K562 (cell line): ENCODE results near the gene DPM2. TPM values are rescaled to one million over a fixed set of nuclear protein-coding genes. Genes with fewer than 3 reads are reported as not detected.

Experiments used
- CREM ChIP-seq: IDR thresholded peaks from 2 replicates; pipeline ENCODE4 v1.6.1; 2014; ENCODE audit warnings: antibody characterized with exemption, low read depth
- KDM2B ChIP-seq: fragments of 250-450 bp; sonication (Bioruptor Pico); IDR thresholded peaks from 2 replicates; pipeline ENCODE4 v1.8.0; 2021; ENCODE audit warnings: mild to moderate bottlenecking, moderate library complexity
- MAZ ChIP-seq, 2 experiments: fragments of 450-650 bp in 1 of 2; sonication (generic) in 1 of 2; formaldehyde crosslinking; IDR thresholded peaks in 1 of 2; conservative IDR thresholded peaks in 1 of 2; 2 replicates each; pipeline versions ENCODE4 v1.4.0 to v1.5.0; 2020; ENCODE audit warnings: mild to moderate bottlenecking in 1 of 2, missing genetic modification reagents in 1 of 2
- MCM7 ChIP-seq, 2 experiments: fragments of 450-650 bp; IDR thresholded peaks; 2 replicates each; pipeline ENCODE4 v1.6.1; 2016 to 2018
- TFAP4 ChIP-seq: sonication (generic); formaldehyde crosslinking; IDR thresholded peaks from 2 replicates; pipeline ENCODE4 v1.8.0; 2022; ENCODE audit warnings: missing genetic modification reagents, mild to moderate bottlenecking, moderate library complexity, borderline replicate concordance
- YY1 ChIP-seq, 3 experiments: IDR thresholded peaks; 2 replicates each; pipeline ENCODE4 v1.6.1; 2011; ENCODE audit warnings: low read length in 2 of 3, mild to moderate bottlenecking in 2 of 3, moderate library complexity in 2 of 3, borderline replicate concordance in 1 of 3, control low read depth in 1 of 3, low read depth in 1 of 3; ENCODE audit not compliant: insufficient read depth in 3 of 3, insufficient replicate concordance in 2 of 3, control insufficient read depth in 1 of 3, insufficient read length in 1 of 3; ENCODE audit errors: extremely low read depth in 1 of 3
- ZNF274 ChIP-seq: IDR thresholded peaks from 2 replicates; pipeline ENCODE4 v1.6.1; 2011; ENCODE audit warnings: low read depth, mild to moderate bottlenecking, low read length, moderate library complexity, borderline replicate concordance
- polyA plus RNA-seq, 8 experiments: library from polyadenylated mRNA; depleted of rRNA in 4 of 8; stranded (reverse) in 5 of 8; unstranded in 3 of 8; fragments of >200 nt; fragmentation: Nextera tagmentation in 2 of 8; fragmentation: Illumina TruSeq in 1 of 8; extraction: Ambion mirVana in 2 of 8; extraction: Trizol in 1 of 8; gene quantifications; 2 replicates each; pipeline versions ENCODE4 v1.2.1 to v1.2.3, GENCODE V29; 2011 to 2014; ENCODE audit warnings: inconsistent platforms in 1 of 8, missing spikeins in 1 of 8
- total RNA-seq, 7 experiments: library from RNA; depleted of rRNA in 6 of 7; stranded (reverse); fragments of >200 nt in 6 of 7; fragmentation: Illumina TruSeq in 2 of 7; extraction: Trizol in 2 of 7; gene quantifications; 2 replicates each; pipeline versions ENCODE4 v1.2.1 to v1.2.3, GENCODE V29; 2011 to 2021; ENCODE audit warnings: low replicate concordance in 1 of 7
- TF ChIP-seq, protein P1 (sequence below), 2 experiments: fragments of 450-650 bp; IDR thresholded peaks; 2 replicates each; pipeline ENCODE4 v1.6.1; 2016
- TF ChIP-seq, protein P2 (sequence below), 2 experiments: fragments of 450-650 bp; formaldehyde crosslinking in 1 of 2; IDR thresholded peaks; 2 replicates each; pipeline versions ENCODE4 v1.4.0 to v1.6.1; 2014 to 2020; ENCODE audit warnings: mild to moderate bottlenecking in 2 of 2, borderline replicate concordance in 1 of 2, low read depth in 1 of 2

DPM2 gene
- total and polyA plus RNA-seq, 9 of the 15 experiments (the other 6 are each of a cell fraction or from before 2014, with no cell fraction given) = 43.5 to 126 (median 71.1) TPM

DNA sequence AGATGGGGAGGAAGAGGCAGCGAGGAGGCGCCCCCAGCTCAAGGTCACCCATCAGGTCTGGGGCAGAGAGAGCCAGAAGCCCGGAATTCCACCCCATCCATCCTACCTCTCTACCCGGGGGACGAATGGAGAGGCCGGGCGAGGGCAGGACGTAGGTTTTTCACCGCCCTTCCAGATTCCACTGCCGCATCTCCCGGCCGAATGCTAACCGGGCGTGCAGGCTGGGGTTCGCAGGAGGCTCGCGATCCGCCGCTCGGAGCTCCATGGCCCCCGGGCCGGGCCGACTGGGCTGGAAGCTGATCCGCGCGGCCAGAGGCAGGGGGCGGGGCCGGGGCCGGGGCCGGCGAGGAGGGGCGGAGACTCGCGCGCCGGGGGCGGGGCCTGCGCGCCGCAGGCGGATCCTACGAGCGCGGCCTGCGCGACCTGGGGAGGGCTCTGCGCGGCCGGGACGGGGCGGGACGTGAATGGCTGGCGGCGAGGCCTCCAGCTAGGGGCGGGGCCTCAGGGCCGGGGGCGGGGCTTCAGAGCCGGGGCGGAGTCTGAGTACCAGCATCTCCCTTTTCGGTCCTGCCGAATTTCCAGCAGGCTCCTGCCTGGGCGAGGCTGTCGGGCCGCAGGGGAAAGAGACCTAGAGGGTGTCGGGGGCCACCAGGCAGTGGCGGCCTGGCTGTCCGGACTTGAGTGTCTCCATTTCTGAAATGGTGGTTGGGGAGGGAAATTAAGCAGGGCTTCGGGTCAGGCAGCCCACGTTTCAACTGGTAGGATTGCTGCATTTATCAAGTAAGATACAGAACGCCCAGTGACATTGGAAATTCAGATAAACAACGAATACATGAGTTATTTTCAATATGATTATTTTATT is 20.7 kb downstream of the DPM2 start, which contains the start of gene ST6GALNAC4 (continued):
- TF ChIP-seq, protein P1, sequence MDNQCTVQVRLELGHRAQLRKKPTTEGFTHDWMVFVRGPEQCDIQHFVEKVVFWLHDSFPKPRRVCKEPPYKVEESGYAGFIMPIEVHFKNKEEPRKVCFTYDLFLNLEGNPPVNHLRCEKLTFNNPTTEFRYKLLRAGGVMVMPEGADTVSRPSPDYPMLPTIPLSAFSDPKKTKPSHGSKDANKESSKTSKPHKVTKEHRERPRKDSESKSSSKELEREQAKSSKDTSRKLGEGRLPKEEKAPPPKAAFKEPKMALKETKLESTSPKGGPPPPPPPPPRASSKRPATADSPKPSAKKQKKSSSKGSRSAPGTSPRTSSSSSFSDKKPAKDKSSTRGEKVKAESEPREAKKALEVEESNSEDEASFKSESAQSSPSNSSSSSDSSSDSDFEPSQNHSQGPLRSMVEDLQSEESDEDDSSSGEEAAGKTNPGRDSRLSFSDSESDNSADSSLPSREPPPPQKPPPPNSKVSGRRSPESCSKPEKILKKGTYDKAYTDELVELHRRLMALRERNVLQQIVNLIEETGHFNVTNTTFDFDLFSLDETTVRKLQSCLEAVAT (IDR thresholded peaks at IDR 0.05) = peak in 1 of 2 experiments; percentile 65; a peak in 1 of 4 replicates
- TF ChIP-seq KDM2B (CRISPR knock-in tag) = peak; percentile 87; the same call in 1 of the 2 replicates
- TF ChIP-seq MAZ (CRISPR knock-in tag; conservative IDR thresholded peaks at IDR 0.05 in 1 of 2, IDR thresholded peaks at IDR 0.05 in 1 of 2) = peak; percentile 46 to 66; a peak in 3 of 4 replicates
- peak; percentile 27; the same call in 1 of the 2 replicates for TF ChIP-seq CREM
- TF ChIP-seq, protein P2, sequence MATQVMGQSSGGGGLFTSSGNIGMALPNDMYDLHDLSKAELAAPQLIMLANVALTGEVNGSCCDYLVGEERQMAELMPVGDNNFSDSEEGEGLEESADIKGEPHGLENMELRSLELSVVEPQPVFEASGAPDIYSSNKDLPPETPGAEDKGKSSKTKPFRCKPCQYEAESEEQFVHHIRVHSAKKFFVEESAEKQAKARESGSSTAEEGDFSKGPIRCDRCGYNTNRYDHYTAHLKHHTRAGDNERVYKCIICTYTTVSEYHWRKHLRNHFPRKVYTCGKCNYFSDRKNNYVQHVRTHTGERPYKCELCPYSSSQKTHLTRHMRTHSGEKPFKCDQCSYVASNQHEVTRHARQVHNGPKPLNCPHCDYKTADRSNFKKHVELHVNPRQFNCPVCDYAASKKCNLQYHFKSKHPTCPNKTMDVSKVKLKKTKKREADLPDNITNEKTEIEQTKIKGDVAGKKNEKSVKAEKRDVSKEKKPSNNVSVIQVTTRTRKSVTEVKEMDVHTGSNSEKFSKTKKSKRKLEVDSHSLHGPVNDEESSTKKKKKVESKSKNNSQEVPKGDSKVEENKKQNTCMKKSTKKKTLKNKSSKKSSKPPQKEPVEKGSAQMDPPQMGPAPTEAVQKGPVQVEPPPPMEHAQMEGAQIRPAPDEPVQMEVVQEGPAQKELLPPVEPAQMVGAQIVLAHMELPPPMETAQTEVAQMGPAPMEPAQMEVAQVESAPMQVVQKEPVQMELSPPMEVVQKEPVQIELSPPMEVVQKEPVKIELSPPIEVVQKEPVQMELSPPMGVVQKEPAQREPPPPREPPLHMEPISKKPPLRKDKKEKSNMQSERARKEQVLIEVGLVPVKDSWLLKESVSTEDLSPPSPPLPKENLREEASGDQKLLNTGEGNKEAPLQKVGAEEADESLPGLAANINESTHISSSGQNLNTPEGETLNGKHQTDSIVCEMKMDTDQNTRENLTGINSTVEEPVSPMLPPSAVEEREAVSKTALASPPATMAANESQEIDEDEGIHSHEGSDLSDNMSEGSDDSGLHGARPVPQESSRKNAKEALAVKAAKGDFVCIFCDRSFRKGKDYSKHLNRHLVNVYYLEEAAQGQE (IDR thresholded peaks at IDR 0.05; ENCODE audit: borderline replicate concordance) = peak; percentile 11; the same call in 1 of the 2 replicates
- TF ChIP-seq, protein P2 (CRISPR knock-in tag; IDR thresholded peaks at IDR 0.05; ENCODE audit: low read depth) = no peak
- TF ChIP-seq YY1 (IDR thresholded peaks at IDR 0.05; ENCODE audit: borderline replicate concordance in 1 of 3, control insufficient read depth in 1 of 3, extremely low read depth in 1 of 3, insufficient read depth in 3 of 3, insufficient read length in 1 of 3, insufficient replicate concordance in 2 of 3, low read depth in 1 of 3, low read length in 2 of 3) = no peak
- peak; percentile 38; the same call in 1 of the 2 replicates for TF ChIP-seq TFAP4 (CRISPR knock-in tag)
- TF ChIP-seq MCM7 (IDR thresholded peaks at IDR 0.05) = no peak
- no peak for TF ChIP-seq ZNF274
